Putamen (tissue), 1 donor: ENCODE results near the gene MRTFA.
A peak's percentile ranks its signal among the peaks of the same experiment; 100 is the strongest.
"Not testable (repeated sequence)": the region's sequence is repeated elsewhere in the genome, so short reads cannot be mapped to it uniquely, and the experiment has no call there.

Source experiments
- DNase-seq: peaks from one replicate; pipeline ENCODE4 v3.0.0-alpha.2; 2016; ENCODE audit warnings: low spot score

MRTFA gene

DNA sequence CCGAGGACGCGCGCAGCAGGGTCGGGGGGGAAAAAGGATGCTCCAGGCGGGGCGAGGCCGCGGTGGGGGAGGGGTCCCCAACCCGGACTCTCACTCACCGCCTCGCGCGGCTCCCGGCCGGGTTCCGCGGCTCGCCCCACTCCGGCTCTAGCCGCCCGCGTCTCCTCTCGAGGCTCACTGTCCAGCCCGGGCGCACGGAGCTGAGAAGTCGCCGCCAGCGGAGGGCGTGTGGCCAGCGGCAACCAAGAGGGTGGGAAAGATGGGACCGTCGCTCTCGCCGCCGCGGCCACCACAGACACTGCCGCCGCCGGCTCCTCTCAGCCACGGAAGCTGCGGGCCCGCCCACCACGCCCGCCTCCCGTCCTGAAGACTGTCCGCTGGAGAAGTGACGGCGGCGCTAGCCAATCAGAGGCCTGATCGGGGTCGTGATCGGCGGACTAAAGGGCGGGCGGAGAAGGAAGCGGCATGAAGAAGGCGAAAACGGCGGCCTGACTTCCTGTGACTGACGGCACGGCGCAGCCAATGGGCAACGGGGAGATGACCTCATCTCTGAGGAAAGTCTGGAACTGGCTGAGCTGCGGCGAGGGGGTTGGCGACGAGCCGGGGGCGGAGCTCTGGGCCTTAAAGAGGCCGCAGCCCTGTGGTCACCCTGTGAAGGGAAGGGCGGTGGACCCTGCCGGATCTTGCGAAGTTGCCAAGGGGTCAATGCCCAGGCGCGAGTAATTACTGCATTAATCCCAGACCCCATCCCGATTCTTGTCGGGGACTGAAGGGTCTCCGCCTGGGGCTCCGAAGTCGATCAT lies at the start of gene MRTFA:
MRTFA (minus strand) TSS at position 340 of the 803 bp plus-strand sequence.
- peak; percentile 100 for DNase-seq

DNA sequence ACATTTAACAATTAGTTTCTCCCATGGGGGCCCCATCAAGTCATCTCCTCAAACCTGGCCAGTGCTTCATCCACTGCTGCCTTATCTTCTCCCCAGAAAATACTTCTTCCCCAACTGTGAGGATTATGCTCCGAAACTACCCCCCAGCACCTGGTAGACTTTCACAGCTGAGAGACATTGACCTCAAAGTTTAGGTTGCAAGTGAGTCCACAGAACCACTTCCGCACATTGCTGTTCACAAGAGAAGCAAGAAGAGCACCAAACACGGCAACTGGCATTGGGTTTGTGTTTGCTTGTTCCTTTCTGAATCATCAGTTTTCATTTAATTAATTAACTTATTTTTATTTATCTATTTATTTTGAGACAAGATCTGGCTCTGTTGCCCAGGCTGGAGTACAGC lies 48.9 kb upstream of the MRTFA start:
- no peak for DNase-seq

DNA sequence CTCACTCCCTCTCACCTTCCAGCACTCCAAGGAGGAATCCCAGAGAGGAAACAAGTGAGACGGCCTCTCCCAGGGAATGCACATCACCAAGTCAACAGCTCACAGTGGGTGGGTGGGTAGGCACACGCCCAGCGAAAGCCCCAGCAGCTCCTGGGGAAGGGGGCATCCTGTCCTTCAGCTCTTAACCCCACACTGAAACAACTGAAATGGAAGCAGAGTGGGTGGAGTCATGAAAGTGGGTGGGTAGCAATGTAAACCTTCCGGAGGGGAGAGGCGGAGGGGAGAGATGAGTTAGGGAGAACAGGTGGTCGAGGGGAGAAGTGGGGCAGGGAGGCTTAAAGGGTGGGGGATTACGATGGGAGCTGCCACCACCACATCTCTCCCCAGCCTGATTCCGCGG lies 48.2 kb upstream of the MRTFA start:
- DNase-seq, result no peak

DNA sequence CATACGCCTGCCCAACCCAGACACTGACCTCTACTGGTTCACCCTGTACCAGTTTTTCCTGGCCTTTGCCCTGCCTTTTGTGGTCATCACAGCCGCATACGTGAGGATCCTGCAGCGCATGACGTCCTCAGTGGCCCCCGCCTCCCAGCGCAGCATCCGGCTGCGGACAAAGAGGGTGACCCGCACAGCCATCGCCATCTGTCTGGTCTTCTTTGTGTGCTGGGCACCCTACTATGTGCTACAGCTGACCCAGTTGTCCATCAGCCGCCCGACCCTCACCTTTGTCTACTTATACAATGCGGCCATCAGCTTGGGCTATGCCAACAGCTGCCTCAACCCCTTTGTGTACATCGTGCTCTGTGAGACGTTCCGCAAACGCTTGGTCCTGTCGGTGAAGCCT lies 44.9 kb upstream of the MRTFA start:
- DNase-seq, result no peak

DNA sequence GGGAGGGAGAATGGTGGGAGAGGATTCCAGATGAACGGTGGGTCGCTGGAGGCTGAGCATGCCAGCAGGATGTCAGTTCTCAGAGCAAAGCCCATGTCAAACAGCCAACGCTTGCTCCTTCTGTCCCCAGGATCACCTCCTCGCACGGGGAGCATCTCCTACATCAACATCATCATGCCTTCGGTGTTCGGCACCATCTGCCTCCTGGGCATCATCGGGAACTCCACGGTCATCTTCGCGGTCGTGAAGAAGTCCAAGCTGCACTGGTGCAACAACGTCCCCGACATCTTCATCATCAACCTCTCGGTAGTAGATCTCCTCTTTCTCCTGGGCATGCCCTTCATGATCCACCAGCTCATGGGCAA lies 44.3 kb upstream of the MRTFA start:
- DNase-seq, result no peak

DNA sequence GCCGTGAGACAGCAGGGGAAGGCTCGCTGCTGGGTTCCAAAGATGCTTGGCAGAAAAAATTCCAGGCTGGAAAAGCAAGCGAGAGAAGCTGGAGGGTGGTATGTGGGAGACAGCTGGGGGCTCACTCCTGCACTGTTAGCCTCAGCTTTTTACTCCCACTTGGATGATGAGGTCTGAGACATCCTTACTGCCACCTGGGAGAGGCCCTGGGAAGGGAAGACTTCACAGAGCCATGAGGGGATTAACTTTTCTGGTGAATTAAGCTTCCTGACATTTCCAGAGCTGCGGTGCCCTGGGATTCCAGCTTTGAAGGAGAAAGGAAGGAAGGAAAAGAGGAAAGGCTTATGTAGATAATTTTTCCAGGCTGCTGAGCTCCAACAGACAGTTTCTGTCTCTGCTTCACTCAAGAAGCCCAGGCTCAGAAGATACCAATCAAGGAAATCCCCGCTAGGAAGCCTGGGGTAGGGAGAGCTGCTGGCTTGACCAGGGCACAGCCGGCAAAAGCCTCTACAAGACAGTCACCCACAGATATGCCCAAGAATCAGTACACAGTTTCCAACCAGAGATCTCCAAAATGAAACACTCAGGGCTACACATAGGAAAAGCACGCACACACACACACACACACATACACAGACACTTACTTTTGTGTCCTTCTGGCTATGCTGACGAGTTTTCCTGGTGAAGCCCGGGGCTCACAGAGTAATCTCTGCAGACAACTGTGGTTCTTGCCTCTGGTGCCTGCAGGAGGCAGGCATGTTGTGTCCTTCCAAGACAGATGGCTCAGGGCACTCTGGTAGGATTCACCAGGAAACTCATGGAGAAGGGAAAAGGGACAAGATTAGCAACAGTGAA lies 43.7 kb upstream of the MRTFA start:
- DNase-seq, result no peak

DNA sequence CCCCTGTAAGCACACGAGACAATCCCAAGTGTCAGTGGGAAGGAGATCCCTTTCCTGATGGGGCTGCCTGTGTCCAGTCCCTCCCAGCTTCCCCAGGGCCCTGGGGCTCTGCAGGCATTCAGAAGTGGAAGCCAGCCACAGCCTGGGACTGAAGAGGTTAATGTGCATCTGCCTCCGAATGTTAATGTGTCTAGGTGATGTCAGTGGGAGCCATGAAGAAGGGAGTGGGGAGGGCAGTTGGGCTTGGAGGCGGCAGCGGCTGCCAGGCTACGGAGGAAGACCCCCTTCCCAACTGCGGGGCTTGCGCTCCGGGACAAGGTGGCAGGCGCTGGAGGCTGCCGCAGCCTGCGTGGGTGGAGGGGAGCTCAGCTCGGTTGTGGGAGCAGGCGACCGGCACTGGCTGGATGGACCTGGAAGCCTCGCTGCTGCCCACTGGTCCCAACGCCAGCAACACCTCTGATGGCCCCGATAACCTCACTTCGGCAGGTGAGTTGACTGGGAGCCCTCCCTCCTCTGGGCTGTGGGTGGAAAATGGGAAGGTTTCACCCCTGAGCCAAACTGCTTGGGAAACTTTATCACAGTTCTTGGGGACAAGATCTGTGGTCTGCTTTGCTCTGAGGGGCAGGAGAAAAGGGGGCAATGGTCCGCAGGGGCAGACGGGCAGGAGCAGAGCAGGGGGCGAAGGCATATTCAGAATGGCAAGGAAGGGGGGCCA lies 42.9 kb upstream of the MRTFA start, which contains the start of gene MCHR1:
MCHR1 (plus strand) TSS at position 236 of the 715 bp plus-strand sequence; CDS start at position 405, 169 bp downstream.
- DNase-seq, result no peak

DNA sequence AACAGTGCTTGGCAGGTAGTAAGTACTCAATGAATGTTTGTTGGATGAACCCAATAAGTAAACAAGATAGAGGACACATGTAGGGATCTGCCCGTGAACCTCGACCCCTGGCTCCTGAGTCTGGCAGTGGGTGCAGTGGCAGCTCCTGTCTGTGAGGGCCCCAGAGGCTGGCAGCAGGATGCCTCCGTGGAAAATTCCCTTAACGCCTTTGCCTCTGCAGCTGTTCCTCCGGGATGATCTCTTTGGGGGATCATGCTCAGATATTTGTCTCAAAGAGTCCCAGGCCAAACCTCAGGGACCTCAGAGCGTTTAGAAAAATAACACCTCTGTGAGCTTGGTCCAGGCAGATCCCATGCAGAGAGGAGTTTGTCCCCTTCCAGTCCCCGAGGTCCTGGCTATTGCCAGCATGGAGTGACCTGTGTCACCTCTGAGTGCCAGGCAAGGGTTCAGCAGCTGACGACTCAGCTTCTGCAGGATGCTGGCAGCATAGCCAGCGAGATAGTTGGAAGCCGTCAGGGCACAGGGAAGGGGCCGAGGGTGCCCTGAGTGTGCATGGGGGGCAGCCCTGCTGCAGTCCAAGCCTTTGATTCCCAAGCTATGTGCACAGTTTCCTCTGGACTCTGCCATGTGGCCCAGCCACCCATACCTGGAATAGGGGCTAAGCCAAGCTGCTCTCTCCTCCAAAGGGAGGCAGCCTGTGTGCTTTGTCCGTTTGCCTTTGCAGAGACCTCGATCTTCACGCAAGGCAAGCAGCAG lies 42.2 kb upstream of the MRTFA start:
- no peak for DNase-seq

DNA sequence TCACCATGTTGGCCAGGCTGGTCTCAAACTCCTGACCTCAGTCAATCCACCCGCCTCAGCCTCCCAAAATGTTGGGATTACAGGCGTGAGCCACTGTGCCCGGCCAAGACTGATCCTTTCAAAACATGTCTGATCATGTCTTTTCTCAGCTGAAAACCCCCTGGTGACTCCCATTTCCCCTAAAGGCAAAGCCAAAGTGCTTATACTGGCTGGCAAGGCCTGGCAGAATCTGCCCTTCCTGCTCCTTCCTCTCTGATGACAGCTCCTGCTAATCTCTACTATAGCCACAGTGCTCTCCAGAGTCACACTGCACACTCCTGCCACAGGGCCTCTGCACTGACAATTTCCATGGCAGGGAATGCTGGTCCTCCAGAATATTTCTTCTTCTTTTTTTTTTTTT lies 40.1 kb upstream of the MRTFA start:
- no peak for DNase-seq

DNA sequence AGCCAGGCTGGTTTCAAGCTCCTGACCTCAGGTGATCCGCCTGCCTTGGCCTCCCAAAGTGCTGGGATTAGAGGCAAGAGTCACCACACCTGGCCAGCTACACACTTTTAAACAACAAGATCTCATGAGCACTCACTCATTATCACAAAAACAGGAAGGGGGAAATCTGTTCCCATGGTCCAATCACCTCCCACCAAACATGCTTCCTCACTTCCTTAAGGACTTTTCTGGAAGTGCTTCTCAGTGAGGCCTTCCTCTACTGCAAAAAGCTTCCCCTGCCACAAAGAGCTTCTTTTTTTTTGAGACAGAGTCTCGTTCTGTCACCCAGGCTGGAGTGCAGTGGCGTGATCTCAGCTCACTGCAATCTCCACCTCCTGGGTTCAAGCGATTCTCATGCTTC lies 39.6 kb upstream of the MRTFA start:
- not testable (repeated sequence) for DNase-seq

DNA sequence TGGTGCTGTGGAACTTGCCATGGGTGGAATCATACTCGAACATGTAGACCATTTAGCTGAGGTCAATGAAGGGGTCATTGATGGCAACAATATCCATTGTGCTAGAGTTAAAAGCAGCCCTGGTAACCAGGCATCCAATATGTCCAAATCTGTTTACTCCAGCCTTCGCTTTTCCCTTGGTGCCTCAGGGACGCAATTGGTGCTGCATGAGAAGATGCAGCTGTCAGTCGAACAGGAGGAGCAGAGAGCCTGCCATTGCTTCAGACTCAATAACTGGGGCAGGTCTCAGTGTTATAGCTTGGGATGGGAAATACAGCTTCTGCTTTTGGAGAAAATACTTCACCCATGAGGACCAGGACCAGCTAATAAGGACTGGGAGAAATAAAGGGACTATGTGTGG lies 37.8 kb upstream of the MRTFA start:
- DNase-seq, result no peak

DNA sequence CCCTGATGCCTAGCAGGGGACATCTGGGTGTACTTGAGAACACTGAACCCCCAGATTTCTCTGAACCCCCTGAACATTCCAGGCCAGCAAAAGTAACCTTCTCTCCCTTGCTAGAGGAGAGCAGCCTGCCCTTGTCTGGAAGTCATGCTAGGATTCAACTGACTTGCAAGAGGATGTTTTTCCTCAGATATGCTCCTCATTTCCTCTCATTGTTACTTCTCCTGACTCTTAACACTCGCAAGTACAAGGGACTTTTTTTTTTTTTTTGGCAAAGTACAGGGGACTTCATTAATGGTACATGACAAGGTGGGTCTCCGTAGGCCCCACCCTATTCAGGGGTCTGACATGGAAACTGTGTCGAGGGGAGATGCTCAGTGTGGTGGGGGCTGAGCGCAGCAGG lies 36.5 kb upstream of the MRTFA start:
- DNase-seq, result no peak

DNA sequence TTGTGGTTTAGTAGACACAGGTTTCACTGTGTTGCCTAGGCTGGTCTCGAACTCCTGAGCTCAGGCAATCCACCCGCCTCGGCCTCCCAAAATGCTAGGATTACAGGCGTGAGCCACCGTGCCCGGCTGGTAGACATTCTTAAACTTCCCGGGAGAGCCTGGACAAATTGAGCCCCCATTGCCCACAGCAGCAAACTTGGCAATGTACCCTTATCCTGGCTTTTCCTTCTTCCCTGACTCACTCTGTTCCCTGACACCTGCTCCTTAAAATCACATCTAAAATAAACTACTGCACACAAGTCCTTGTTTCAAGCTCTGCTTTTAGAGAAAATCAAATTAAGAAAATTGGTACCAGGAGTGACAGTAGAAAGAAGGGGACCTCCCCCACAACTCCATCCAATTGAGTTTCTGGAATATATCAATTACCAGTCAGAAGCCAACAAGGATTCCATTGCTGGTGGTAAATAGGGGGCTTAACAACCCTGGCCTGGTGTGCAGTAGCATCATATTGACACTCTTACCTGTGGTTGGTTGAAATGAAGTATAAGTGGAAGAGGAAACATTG lies 35.4 kb upstream of the MRTFA start:
- DNase-seq, result no peak

DNA sequence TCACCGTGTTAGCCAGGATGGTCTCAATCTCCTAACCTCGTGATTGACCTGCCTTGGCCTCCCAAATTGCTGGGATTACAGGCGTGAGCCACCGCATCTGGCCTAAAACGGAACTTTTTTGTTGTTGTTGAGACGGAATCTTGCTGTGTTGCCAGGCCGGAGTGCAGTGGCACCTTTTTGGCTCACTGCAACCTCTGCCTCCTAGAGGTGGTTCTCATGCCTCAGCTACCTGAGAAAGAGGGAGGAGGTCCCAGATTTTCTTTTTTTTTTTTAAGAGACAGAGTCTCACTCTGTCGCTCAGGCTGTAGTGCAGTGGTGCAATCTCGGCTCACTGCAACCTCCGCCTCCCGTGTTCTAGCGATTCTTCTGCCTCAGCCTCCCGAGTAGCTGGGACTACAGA lies 34.9 kb upstream of the MRTFA start:
- DNase-seq, result no peak

DNA sequence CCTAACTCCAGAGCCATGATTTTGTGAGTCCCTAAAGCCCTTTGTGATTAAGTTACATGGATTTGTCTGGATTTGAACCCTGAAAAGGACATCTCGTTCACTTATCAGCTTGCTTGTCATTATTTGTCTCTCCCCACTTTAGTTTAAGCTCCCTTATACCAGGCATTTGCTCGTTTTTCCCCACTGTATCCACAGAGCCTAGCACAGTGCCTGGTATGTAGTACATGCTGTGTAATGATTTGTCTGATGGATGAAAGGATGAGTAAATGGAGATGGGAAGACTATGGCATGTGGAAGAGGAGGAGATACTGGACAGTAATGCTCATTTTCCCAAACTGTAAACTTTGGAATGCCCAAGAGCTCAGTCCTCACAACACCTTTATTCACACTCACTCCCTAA lies 33.5 kb upstream of the MRTFA start:
- DNase-seq, result no peak

DNA sequence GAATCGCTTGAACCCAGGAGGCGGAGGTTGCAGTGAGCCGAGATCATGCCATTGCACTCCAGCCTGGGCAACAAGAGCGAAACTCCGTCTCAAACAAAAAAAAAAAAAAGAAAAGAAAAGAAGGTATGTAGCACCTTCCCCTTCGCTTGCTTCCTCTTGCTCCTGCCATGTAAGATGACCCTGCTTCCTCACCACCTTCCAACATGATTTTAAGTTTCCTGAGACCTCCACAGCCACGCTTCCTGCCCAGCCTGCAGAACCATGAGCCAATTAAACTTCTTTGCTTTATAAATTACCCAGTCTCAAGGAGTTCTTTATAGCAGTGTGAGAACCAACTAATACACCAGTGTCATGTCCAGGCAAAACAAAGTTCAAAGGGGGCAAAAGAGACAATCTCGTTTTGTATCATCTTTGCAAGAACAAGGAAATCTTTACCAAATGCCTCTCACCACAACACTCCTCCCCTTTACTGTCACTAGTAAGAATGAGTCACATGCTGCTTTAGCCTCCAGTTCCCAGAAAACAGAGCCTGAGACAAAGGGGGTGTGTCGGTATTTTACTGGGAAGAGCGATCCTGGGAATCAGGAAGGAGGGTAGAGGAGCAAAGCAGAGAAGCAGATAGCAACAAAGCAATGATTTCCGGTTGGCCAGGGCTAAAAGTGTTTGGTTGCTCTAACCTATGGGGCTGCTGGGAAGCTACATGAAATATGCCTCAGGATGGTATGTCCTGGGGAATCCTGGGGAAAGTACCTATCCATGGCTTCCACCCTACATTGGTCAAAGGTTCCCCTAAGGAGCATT lies 32.3 kb upstream of the MRTFA start:
- DNase-seq, result no peak

DNA sequence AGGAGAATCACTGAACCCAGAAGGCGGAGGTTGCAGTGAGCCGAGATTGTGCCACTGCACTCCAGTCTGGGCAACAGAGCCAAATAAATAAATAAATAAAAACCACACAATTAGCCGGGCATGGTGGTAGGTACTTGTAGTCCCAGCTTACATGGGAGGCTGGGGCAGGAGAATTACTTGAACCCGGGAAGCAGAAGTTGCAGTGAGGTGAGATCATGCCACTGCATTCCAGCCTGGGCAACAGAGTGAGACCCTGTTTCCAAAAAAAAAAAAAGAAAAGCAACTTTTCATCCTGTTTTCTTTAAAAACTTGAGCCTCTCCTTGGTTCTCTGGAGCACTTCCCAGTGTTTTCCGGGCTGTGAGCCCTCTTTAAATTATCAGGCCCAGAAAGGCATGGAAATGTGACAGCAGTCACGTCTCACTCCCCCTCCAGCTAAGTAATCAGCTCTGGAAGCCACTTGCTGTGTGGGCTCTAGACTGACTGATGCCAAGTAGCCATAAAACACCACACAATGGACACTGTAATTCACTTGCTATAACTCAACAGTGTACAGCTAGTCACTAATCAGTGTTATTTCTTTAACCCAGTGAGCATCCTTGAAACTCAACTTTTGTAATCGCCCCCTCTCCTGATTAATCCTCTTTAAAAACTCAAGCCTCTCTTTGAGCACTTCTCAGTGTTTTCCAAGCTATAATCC lies 29.8 kb upstream of the MRTFA start:
- no peak for DNase-seq

DNA sequence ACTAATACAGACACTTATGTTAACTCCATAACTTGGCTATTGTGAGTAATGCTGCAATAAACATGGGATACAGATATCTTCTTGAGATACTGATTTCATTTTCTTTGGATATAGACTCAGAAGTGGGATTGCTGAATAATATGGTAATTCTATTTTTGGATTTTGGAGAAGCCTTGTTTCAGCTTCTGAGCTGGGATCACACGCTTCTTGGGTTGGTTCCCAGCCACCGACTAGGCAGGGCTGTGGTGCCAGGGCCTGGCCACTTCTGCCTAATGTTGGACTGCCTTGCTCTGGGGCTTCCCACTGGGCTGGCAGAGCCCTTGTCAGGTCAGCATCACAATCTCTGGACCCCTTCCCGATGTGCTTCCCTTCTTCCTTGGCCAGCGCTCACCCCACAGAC lies 28.8 kb upstream of the MRTFA start:
- no peak for DNase-seq

DNA sequence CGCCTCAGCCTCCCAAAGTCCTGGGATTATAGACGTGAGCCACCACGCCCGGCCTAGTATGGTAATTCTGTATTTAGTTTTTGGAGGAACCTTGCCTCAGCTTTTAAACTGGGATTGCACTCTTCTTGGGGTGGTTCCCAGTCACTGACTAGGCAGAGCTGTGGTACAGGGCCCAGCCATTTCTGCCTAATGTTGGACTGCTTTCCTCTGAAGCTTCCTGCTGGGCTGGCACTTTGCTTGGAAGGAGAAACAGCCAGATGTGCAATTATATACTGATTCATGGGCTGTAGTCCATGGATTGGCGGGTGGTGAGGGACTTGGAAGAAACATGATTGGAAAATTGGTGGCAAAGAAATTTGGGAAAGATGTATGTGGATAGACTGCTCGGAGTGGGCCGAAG lies 25.2 kb upstream of the MRTFA start:
- DNase-seq, result no peak

DNA sequence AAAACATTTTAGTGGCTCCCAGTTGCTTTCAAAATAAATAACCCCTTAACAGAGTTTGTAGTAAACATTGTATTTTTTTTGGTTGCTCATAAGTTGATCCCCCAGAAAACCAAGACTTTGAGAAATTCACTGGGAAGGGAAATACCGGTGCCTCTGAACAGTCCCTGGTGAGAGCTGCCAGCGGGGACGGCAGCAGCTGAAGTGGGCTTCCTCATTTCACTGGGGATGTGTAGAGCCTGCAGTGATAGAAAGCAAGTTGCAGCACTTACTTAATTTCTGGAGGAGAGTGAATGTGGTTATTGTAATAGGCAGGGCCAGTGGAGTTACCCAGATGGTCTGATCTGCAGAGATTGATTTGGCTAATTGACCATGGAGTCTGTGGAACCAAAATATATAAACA lies 24.2 kb upstream of the MRTFA start:
- no peak for DNase-seq
